GM18505 (cell line): Measurements from ENCODE around the gene HBA2.
"Not testable (repeated sequence)": the region's sequence is repeated elsewhere in the genome, so short reads cannot be mapped to it uniquely, and the experiment has no call there.

ENCODE experiments used
- ATAC-seq: cut with Tn5 transposase; IDR thresholded peaks from one replicate; pipeline ENCODE4 v1.9.1; 2021; ENCODE audit not compliant: unreplicated experiment
- POLR2A ChIP-seq: IDR thresholded peaks from 4 replicates; pipeline ENCODE4 v1.6.1; 2011; ENCODE audit warnings: borderline replicate concordance; ENCODE audit not compliant: insufficient read depth, insufficient read length; ENCODE audit errors: extremely low read depth

Gene HBA2

GRCh38 chr16:164827-165538 is 7.7 kb upstream of the HBA2 start:
- ATAC-seq: no peak
- TF ChIP-seq POLR2A: no peak

GRCh38 chr16:165539-166374 is 6.9 kb upstream of the HBA2 start, which contains the start of gene HBM:
TSS of gene HBM (plus strand) at chr16:165978. CDS start at chr16:165998, 20 bp downstream.
- ATAC-seq: no peak
- no peak for TF ChIP-seq POLR2A

- TF ChIP-seq POLR2A: no peak
- no peak for ATAC-seq
Measured at GRCh38 chr16:166375-167121, 6.1 kb upstream of the HBA2 start.

- no peak for ATAC-seq
- no peak for TF ChIP-seq POLR2A
Measured at GRCh38 chr16:167122-167690, 5.5 kb upstream of the HBA2 start.

GRCh38 chr16:168424-168823 is 4.3 kb upstream of the HBA2 start:
- TF ChIP-seq POLR2A: no peak
- no peak for ATAC-seq

GRCh38 chr16:169014-169413 is 3.7 kb upstream of the HBA2 start:
- ATAC-seq: no peak
- no peak for TF ChIP-seq POLR2A

- ATAC-seq: not testable (repeated sequence)
Measured at GRCh38 chr16:170088-170507, 2.6 kb upstream of the HBA2 start.

GRCh38 chr16:170788-171187 is 1.9 kb upstream of the HBA2 start:
- no peak for ATAC-seq
- TF ChIP-seq POLR2A: no peak

GRCh38 chr16:173211-173854 is 657 bp downstream of the HBA2 start:
- ATAC-seq: not testable (repeated sequence)

GRCh38 chr16:173928-174769 is 1.5 kb downstream of the HBA2 start:
- ATAC-seq: not testable (repeated sequence)

GRCh38 chr16:175011-175949 is 2.6 kb downstream of the HBA2 start:
- ATAC-seq: no peak
- TF ChIP-seq POLR2A: no peak

GRCh38 chr16:176006-176405 is 3.3 kb downstream of the HBA2 start:
- ATAC-seq: not testable (repeated sequence)

- not testable (repeated sequence) for ATAC-seq
Measured at GRCh38 chr16:176477-177382, 4.1 kb downstream of the HBA2 start, which contains the start of gene HBA1. TSS of gene HBA1 (plus strand) at chr16:176680. CDS start at chr16:176717, 37 bp downstream.
